GM13976 (cell line): ENCODE data around the gene RAD51B.

ENCODE experiments used
- DNase-seq: peaks from one replicate; pipeline ENCODE4 v3.0.0; 2012; ENCODE audit warnings: low spot score
- in situ Hi-C: fragments of 300-500 bp; cut with MboI; formaldehyde crosslinking; loops from one replicate; pipeline ENCODE4 v1.12.0; 2022; ENCODE audit warnings: low sequenced_read_pairs, mixed read lengths, inconsistent platforms; ENCODE audit not compliant: unreplicated experiment
- TF ChIP-seq, protein P1 (sequence below): IDR thresholded peaks from 2 replicates; pipeline ENCODE4 v1.5.1; 2012; ENCODE audit warnings: borderline replicate concordance, mild to moderate bottlenecking; ENCODE audit not compliant: insufficient read depth; ENCODE audit errors: extremely low read depth, missing control alignments, control extremely low read depth

Gene RAD51B

DNA sequence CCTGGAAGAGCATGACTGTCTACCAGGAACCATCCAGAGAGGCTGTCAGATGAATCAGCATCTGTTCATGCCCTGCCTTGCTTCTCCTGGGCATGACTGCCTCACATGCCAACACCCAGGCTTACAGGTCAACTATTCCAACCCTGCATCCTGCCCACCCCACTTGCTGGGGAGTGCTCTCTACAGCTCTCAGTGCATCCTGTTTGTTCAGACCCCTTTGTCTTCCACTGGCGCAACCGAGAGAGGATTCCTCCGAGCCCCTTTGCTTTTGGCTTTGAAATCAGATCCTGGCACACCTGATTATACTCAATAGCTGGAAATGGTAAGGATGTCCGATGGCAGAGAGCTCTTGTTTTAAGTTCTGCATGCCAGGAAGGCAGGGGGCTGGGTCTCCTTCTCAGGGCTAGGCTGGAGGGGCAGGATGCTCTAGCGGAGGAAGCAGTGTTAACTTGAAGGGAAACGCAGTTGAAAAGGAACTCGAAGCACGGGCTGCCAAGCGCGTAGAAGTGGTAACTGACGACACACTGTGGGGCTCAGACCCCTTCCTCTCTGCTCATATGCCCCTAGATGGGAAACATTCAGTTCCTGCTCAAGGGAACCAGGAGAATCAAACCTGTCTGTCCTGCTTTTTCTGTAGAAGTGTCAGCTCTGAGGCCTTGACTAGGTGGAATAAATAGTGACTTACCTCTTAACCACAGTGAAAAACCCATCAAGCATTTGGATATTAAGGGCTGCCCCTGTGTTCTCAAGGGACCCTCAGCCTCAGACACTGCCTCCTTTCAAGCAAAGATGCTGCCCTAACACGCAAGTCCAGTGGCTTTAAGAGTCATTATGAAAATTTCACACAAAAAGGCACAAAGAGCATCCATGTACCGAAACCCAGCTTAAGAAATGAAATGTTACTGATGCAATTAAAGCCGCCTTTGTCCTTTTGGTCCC is 675.8 kb downstream of the RAD51B start:
- DNase-seq = peak; percentile 52
- in situ Hi-C loops = no loop called here
- TF ChIP-seq, protein P1, sequence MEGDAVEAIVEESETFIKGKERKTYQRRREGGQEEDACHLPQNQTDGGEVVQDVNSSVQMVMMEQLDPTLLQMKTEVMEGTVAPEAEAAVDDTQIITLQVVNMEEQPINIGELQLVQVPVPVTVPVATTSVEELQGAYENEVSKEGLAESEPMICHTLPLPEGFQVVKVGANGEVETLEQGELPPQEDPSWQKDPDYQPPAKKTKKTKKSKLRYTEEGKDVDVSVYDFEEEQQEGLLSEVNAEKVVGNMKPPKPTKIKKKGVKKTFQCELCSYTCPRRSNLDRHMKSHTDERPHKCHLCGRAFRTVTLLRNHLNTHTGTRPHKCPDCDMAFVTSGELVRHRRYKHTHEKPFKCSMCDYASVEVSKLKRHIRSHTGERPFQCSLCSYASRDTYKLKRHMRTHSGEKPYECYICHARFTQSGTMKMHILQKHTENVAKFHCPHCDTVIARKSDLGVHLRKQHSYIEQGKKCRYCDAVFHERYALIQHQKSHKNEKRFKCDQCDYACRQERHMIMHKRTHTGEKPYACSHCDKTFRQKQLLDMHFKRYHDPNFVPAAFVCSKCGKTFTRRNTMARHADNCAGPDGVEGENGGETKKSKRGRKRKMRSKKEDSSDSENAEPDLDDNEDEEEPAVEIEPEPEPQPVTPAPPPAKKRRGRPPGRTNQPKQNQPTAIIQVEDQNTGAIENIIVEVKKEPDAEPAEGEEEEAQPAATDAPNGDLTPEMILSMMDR = no peak

DNA sequence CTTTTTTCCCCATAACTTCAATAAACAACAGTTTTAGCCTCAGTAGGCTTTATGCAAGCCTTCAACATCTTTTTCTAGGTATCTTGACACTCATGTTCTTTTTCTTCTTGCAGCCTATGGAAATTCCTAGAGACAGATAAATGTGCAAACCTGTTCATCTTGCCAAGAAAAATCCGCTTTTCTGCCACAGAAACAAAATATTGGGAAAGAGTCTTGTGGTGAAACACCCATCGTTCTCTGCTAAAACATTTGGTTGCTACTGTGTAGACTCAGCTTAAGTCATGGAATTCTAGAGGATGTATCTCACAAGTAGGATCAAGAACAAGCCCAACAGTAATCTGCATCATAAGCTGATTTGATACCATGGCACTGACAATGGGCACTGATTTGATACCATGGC is 677.4 kb downstream of the RAD51B start:
- in situ Hi-C loops = no loop called here
- TF ChIP-seq, protein P1 = no peak
- DNase-seq = no peak

DNA sequence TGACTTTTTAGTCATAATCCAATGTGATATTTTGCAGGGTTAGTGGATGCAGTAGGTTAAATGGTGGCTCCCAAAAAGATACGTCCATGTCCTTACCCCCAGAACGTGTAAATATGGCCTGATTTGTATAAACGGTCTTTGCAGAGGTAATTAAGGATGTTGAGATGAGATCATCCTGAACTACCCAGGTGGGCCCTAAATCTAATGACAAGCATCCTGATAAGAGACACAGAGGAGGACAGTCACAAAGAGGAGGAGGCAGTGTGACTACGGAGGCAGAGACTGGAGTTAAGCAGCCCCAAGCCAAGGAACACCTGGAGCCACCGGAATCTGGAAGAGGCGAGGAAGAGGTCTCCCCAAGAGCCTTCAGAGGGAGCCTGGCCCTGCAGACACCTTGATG is 679.9 kb downstream of the RAD51B start:
- DNase-seq = no peak
- TF ChIP-seq, protein P1 = no peak
- in situ Hi-C loops = no loop called here

DNA sequence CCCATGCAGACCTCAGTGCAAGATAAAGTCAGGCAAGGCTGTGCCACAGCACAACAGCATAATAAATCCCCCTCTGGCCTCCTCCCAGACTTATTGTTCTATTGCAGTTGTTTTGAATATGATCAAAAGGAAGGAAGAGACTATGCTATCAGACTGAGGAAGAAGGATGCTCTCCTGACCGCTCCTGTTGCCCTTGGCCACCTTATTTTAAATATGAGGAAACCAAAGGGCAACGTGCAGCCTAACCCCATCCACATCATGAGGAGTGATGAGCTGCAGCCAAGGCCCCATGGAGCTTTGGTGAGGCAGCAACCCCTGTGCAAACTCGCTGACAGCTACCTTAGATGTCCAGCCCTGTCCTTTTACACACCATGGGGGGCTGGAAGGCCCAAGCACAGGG is 681.6 kb downstream of the RAD51B start:
- in situ Hi-C loops = no loop called here
- TF ChIP-seq, protein P1 = no peak
- no peak for DNase-seq

DNA sequence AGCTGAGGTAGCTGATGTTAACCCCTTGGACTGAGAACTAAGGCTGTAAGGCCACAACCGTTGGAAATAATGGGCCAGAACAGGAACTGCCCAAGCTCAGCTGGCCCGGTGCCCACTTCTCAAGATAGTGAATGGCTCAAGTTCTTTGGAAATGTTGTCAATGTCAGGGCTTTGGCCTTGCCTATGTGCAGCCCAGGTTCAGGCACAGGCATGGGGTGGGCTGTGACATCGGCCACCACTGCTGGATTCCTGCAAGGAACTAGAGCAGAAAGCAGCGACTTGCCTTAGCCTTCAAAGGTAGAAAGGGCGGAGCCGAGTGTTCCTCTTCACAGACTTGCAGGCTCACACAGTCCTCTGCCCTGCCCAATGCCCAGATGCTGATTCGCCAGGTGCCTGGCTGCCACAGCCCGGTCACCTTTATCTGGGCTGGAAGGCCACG is 682.1 kb downstream of the RAD51B start:
- TF ChIP-seq, protein P1 = no peak
- no peak for DNase-seq
- in situ Hi-C loops = no loop called here

DNA sequence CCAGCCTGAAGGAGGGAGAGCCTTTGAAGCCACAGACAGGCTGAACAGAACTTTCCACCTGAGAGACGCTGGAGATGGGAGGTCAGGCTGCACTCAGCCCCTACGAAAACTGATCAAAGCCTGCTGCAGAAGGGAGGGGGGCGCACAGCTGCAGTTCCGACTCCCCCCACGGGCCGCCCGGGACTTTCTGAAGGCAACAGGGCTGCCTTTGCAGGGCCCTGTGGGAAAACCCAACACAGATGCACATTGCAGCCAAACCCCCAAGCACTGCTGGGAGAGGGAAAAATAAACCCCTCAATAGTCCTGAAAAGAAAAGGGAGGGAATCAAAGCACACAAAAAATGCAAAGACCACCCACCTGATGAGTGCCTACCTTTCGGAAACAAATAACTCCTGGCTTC is 682.7 kb downstream of the RAD51B start:
- no peak for DNase-seq
- TF ChIP-seq, protein P1 = no peak
- in situ Hi-C loops = no loop called here
